ENCODE data around the gene TNF. TPM values are rescaled to one million over a fixed set of nuclear protein-coding genes. Genes with fewer than 3 reads are reported as not detected.

The TNF gene
- total RNA-seq, 2 donors from 2014 or later = 0.66 to 1.3 TPM

DNA sequence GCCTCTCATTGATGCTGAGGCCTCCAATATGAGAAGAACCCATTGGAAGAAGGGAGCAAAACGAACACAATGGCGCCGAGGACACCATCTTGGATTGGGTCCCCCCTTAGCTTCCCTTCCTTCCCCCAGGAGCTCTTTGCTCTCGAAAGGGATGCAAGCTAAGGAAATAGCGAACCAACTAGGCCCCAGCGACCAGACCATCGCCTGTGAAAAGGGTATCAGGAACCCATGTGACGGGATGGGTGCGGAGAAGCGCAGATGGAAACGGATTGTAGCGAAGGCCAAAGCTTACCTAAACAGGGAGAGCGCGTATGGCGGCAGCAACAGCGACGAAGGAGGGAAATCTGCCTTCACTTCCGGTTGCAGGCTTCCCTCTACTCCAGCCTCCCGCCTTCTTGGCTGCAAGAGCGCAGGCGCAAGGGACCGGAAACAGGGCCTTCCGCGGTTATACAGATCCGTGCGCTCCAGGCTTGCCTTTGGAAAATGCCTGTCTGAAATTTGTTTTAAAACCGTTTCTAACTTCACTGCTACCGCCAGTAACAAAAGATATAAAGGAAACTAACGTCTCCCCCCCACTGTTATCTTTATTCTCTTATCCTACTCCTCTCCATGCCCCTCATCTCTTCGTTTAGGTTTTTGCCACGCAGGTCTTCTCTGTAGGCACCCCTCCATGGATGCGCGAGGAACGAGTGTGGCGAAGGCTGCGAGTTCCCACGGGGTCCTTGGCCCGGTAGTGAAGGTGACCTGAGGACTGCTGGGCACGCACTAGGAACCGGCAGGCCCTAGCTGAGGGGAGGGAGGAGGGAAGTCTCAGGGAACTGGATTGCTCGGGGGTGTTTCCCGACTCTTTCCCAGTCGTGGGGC lies 33.5 kb upstream of the TNF start, which contains the start of gene DDX39B:
DDX39B (minus strand) TSS at position 346 of the 864 bp plus-strand sequence. CDS start 1,471 bp downstream, outside the sequence.
- H3K4me3 ChIP-seq = peak within 1 kb of the TSS; percentile 78 to 88
- DNase-seq = peak; percentile 95 to 98 (median 96)
- ATAC-seq = peak; percentile 93
- WGBS, 2 donors = 0 to 1% methylated on average over 41 to 42 of the region's 43 CpGs
- H3K27ac ChIP-seq = peak within 1 kb of the TSS; percentile 93 to 98 (median 94)
- TF ChIP-seq POLR2A (IDR thresholded peaks at IDR 0.05) = peak; percentile 64 to 96 (median 94)
- TF ChIP-seq, protein P1, sequence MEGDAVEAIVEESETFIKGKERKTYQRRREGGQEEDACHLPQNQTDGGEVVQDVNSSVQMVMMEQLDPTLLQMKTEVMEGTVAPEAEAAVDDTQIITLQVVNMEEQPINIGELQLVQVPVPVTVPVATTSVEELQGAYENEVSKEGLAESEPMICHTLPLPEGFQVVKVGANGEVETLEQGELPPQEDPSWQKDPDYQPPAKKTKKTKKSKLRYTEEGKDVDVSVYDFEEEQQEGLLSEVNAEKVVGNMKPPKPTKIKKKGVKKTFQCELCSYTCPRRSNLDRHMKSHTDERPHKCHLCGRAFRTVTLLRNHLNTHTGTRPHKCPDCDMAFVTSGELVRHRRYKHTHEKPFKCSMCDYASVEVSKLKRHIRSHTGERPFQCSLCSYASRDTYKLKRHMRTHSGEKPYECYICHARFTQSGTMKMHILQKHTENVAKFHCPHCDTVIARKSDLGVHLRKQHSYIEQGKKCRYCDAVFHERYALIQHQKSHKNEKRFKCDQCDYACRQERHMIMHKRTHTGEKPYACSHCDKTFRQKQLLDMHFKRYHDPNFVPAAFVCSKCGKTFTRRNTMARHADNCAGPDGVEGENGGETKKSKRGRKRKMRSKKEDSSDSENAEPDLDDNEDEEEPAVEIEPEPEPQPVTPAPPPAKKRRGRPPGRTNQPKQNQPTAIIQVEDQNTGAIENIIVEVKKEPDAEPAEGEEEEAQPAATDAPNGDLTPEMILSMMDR (IDR thresholded peaks at IDR 0.05) = peak in 2 of 7 experiments; percentile 10 to 18
- no peaks in the 10 kb centered on the region for H3K27me3 ChIP-seq
- intact Hi-C loops (cut with DNase I) = no loop called here
- H3K36me3 ChIP-seq (replicated peaks in 1 of 2; ENCODE audit: insufficient read depth in 1 of 2, low read depth in 2 of 2) = peaks cover 0 to 9% of the 10 kb centered on the region in 2 donors
- no peaks in the 10 kb centered on the region for H3K9me3 ChIP-seq
- peaks cover 39% of the 10 kb centered on the region for H3K4me1 ChIP-seq

DNA sequence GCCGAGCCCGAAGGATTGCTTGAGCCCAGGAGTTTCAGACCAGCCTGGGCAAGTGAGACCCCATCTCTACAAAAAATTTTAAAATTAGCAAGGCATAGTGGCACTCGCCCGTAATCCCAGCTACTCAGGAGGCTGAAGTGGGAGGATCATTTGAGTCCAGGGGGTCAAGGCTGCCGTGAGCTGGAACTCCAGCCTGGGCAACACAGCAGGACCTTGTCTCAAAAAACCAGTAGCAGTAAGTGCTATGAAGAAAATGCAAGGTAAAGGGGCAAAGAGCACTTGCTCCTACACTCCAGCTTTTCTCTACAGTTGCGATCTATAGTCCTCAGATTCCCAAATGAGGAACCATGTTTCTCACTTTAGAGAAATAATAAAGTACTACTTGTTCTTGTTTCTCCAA lies 31.7 kb upstream of the TNF start:
- ATAC-seq = no peak
- H3K4me3 ChIP-seq = no peak overlapping the region
- no peak for TF ChIP-seq POLR2A (IDR thresholded peaks at IDR 0.05)
- TF ChIP-seq, protein P1 (IDR thresholded peaks at IDR 0.05) = no peak
- no peak overlapping the region for H3K27ac ChIP-seq
- H3K27me3 ChIP-seq = no peaks in the 10 kb centered on the region
- no peaks in the 10 kb centered on the region for H3K9me3 ChIP-seq
- DNase-seq = no peak
- H3K36me3 ChIP-seq (replicated peaks in 1 of 2; ENCODE audit: insufficient read depth in 1 of 2, low read depth in 2 of 2) = peaks cover 0 to under 1% of the 10 kb centered on the region in 2 donors
- H3K4me1 ChIP-seq = peaks cover 45% of the 10 kb centered on the region
- 89 to 93% methylated on average over 6 of the region's 6 CpGs for WGBS, 2 donors
- intact Hi-C loops (cut with DNase I) = no loop called here

DNA sequence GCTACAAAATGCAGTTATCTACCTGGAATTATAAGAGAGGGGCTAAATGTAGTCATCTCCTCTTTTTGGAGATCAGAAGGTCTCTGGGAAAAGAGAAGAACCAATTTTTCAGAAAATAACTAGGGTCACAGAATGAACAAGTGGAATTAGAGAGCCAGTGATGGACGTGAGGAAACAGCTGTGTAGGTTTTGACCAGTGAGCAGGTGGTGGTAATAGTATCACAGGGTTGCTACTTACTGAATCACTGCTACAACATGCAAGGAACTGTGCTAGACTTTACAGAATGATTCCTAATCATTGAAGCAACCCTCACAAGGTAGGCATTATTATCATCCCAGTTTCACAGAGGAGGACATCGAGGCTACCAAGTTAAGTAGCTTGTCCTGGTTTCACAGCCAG lies 30.7 kb upstream of the TNF start:
- 59 to 61% methylated on average over 2 of the region's 2 CpGs for WGBS, 2 donors
- Histone ChIP-seq H3K9me3 (no peaks in the 10 kb centered on the region), H3K27me3 (no peaks in the 10 kb centered on the region), H3K27ac (no peak overlapping the region), H3K36me3 (replicated peaks in 1 of 2; ENCODE audit: insufficient read depth in 1 of 2, low read depth in 2 of 2) (no peaks in the 10 kb centered on the region), H3K4me3 (no peak overlapping the region), H3K4me1 (peaks cover 41% of the 10 kb centered on the region)
- DNase-seq = no peak
- intact Hi-C loops (cut with DNase I) = loop anchor here (5.0 kb wide), 1 partner anchor 53 kb away; no protein-coding TSS in a partner anchor
- TF ChIP-seq POLR2A (IDR thresholded peaks at IDR 0.05) = no peak
- TF ChIP-seq, protein P1 (IDR thresholded peaks at IDR 0.05) = no peak
- no peak for ATAC-seq

DNA sequence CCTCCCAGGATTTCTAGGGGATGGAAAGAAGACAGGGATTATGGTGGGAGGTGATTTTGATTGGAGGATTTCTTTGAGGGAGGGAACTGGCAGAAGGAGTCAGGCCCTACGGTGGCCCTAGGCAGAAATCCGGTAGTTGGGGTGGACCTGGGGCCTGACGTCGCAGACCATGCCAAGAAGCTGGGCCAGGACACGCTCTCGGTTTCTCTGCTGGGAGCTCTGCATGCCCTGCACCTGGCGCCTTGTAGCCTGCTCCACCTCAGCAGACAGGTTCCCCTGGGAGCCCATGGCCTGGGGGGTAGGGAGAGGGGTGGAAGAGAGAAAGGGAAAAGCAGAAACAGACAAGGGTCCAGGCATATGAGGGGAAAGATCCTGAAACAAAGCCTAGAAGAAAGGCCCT lies 30.1 kb upstream of the TNF start:
- ATAC-seq (no peak), DNase-seq (no peak)
- H3K27ac ChIP-seq = no peak overlapping the region
- WGBS, 2 donors = 52 to 59% methylated on average over 6 to 7 of the region's 7 CpGs
- intact Hi-C loops (cut with DNase I) = loop anchor here (5.0 kb wide), 1 partner anchor 52 kb away; no protein-coding TSS in a partner anchor
- TF ChIP-seq POLR2A (IDR thresholded peaks at IDR 0.05) = no peak
- TF ChIP-seq, protein P1 (IDR thresholded peaks at IDR 0.05) = no peak
- no peaks in the 10 kb centered on the region for H3K27me3 ChIP-seq
- H3K36me3 ChIP-seq (replicated peaks in 1 of 2; ENCODE audit: insufficient read depth in 1 of 2, low read depth in 2 of 2) = no peaks in the 10 kb centered on the region
- no peak overlapping the region for H3K4me3 ChIP-seq
- H3K4me1 ChIP-seq = peaks cover 35% of the 10 kb centered on the region
- no peaks in the 10 kb centered on the region for H3K9me3 ChIP-seq
